CD4-positive, alpha-beta memory T cell (primary cell): ENCODE data around the gene APOL3. TPM values are rescaled to one million over a fixed set of nuclear protein-coding genes. Genes with fewer than 3 reads are reported as not detected.
"Not testable (repeated sequence)": the region's sequence is repeated elsewhere in the genome, so short reads cannot be mapped to it uniquely, and the experiment has no call there.

Experiments used
- CTCF ChIA-PET: fragments of 350-600 bp; sonication (Branson Sonifier 250); formaldehyde crosslinking; loops from one replicate; lab custom pipeline; 2021; ENCODE audit warnings: inconsistent platforms; ENCODE audit not compliant: partially characterized antibody; lab: Charles Lee
- POLR2A ChIA-PET: fragments of 350-600 bp; sonication (Branson Sonifier 250); formaldehyde crosslinking; loops from one replicate; lab custom pipeline; 2021; ENCODE audit not compliant: partially characterized antibody; lab: Charles Lee
- DNase-seq, 5 donors: peaks; one replicate each; pipeline versions ENCODE4 v3.0.0 to v3.0.0-alpha.2; 2020 to 2022; ENCODE audit warnings: mixed read lengths in 1 of 5
- H3K27ac ChIP-seq: one replicate; pipeline ENCODE4 v1.7.0; 2013; ENCODE audit warnings: low read depth, low read length
- H3K27me3 ChIP-seq: 2 replicates; pipeline ENCODE4 v1.7.0; 2013; ENCODE audit warnings: mild to moderate bottlenecking, low read length, moderate library complexity; ENCODE audit not compliant: insufficient read depth
- H3K36me3 ChIP-seq: 2 replicates; pipeline ENCODE4 v1.7.0; 2013; ENCODE audit warnings: mild to moderate bottlenecking, low read length, moderate library complexity; ENCODE audit not compliant: insufficient read depth
- H3K4me1 ChIP-seq: 2 replicates; pipeline ENCODE4 v1.7.0; 2013; ENCODE audit warnings: mild to moderate bottlenecking, low read length, moderate library complexity; ENCODE audit not compliant: insufficient read depth
- H3K4me3 ChIP-seq, 2 donors: one replicate each; pipeline ENCODE4 v1.7.0; 2013; ENCODE audit warnings: low read length in 2 of 2, mild to moderate bottlenecking in 1 of 2
- H3K9me3 ChIP-seq, 2 donors: one replicate each; pipeline ENCODE4 v1.7.0; 2013; ENCODE audit warnings: low read length in 2 of 2, control low read depth in 1 of 2; ENCODE audit not compliant: control insufficient read depth in 1 of 2
- H3K27ac Mint-ChIP-seq, 7 donors: one replicate each; pipeline ENCODE4 v1.8.0; 2020 to 2021; ENCODE audit warnings: mixed read lengths in 7 of 7, mild to moderate bottlenecking in 6 of 7, inconsistent platforms in 3 of 7, moderate library complexity in 3 of 7
- H3K27me3 Mint-ChIP-seq, 2 donors: one replicate each; pipeline ENCODE4 v1.8.0; 2020 to 2021; ENCODE audit warnings: mixed read lengths in 2 of 2
- H3K36me3 Mint-ChIP-seq, 2 donors: one replicate each; pipeline ENCODE4 v1.8.0; 2020 to 2021; ENCODE audit warnings: mixed read lengths in 2 of 2, inconsistent platforms in 1 of 2, mild to moderate bottlenecking in 1 of 2
- H3K4me1 Mint-ChIP-seq, 4 donors: one replicate each; pipeline ENCODE4 v1.8.0; 2020 to 2021; ENCODE audit warnings: mixed read lengths in 4 of 4, mild to moderate bottlenecking in 1 of 4
- H3K4me3 Mint-ChIP-seq, 8 donors: one replicate each; pipeline ENCODE4 v1.8.0; 2020 to 2021; ENCODE audit warnings: mixed read lengths in 8 of 8, mild to moderate bottlenecking in 7 of 8, moderate library complexity in 6 of 8, inconsistent platforms in 3 of 8
- H3K9me3 Mint-ChIP-seq, 8 donors: one replicate each; pipeline ENCODE4 v1.8.0; 2020 to 2021; ENCODE audit warnings: mixed read lengths in 8 of 8, mild to moderate bottlenecking in 5 of 8, inconsistent platforms in 3 of 8, moderate library complexity in 1 of 8
- intact Hi-C: fragments of 100-400 bp; cut with micrococcal nuclease; formaldehyde crosslinking; loops from one replicate; pipeline ENCODE4 v1.15.1; 2023
- polyA plus RNA-seq, 2 donors: library from polyadenylated mRNA; unstranded; fragments of 300-500 nt; fragmentation: Illumina TruSeq; gene quantifications; one replicate each; pipeline ENCODE4 v1.2.3, GENCODE V29; 2021
- total RNA-seq, 2 experiments: library from RNA; stranded (reverse); gene quantifications; one replicate each; pipeline ENCODE4 v1.2.3, GENCODE V29; 2021

The APOL3 gene
- total and polyA plus RNA-seq, 4 experiments from 2014 or later: 47.4 to 229 (median 161) TPM

DNA sequence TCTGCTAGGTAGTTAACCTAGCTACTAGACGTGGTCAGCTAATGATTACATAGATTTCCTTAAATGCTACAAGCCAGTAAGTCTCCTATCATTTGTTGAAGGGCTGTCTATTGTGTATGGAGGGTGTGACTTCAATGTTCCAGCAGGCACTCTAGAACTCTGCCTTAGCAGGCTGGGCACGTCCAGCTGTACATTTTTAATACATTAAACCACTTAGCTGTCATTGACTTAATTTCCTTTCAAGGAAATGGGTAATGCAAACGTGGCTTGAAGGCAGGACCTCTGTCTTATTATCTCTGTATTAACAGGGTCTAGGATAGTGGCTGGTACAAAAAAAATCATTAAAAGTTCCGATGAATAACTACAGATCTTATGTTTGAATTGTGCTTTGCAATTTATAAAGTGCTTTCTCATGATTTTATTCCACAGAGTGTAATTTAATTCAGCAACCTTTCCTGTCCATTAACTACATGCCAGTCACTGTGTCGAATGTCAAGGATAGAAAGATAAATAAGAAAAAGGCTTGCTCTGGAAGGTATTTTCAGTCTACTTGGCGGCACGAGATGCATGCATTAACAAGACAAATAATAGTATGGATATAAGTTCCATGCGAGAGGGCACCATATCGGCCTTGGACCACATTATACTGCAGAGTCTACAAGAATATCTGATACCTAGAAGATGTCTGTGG lies 60.3 kb downstream of the APOL3 start:
- peaks cover 0 to 14% of the 10 kb centered on the region in 2 donors for H3K27me3 Mint-ChIP-seq
- Histone ChIP-seq H3K27me3 (peaks cover 6% of the 10 kb centered on the region), H3K4me1 (no peaks in the 10 kb centered on the region), H3K9me3 (no peaks in the 10 kb centered on the region), H3K4me3 (no peak overlapping the region), H3K36me3 (no peaks in the 10 kb centered on the region), H3K27ac (no peak overlapping the region)
- ChIA-PET POLR2A (no interaction called here), CTCF (interaction anchor here (0.9 kb wide), 1 partner anchor 10 kb away, joined by 3 read pairs; no protein-coding TSS in a partner anchor)
- no peak overlapping the region for H3K27ac Mint-ChIP-seq
- no peaks in the 10 kb centered on the region for H3K36me3 Mint-ChIP-seq
- intact Hi-C loops: no loop called here
- no peaks in the 10 kb centered on the region for H3K9me3 Mint-ChIP-seq
- H3K4me1 Mint-ChIP-seq: no peaks in the 10 kb centered on the region
- DNase-seq: no peak
- H3K4me3 Mint-ChIP-seq: no peak overlapping the region

DNA sequence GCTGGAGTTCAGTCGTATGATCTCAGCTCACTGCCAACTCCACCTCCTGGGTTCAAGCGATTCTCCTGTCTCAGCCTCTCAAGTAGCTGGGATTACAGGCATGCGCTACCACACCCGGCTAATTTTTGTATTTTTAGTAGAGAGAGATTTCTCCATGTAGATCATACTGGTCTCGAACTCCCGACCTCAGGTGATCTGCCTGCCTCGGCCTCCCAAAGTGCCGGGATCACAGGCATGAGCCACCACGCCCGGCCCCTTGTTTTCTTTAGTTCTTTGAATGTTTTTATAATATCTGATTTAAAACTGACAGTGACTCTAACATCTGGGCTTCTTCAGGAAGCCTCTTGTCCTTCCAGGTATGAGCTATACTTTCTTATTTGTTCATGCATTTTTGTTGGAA lies 61.0 kb downstream of the APOL3 start:
- H3K27ac ChIP-seq, H3K27ac Mint-ChIP-seq, intact Hi-C loops, POLR2A ChIA-PET, H3K27me3 ChIP-seq, H3K36me3 Mint-ChIP-seq, H3K4me1 ChIP-seq, H3K9me3 ChIP-seq, H3K9me3 Mint-ChIP-seq, H3K4me1 Mint-ChIP-seq, H3K4me3 ChIP-seq, DNase-seq, H3K36me3 ChIP-seq, H3K4me3 Mint-ChIP-seq: not testable (repeated sequence)
- H3K27me3 Mint-ChIP-seq: peaks cover 0 to 14% of the 10 kb centered on the region in 2 donors
- CTCF ChIA-PET: interaction anchor here (0.9 kb wide), 1 partner anchor 10 kb away, joined by 3 read pairs; no protein-coding TSS in a partner anchor

DNA sequence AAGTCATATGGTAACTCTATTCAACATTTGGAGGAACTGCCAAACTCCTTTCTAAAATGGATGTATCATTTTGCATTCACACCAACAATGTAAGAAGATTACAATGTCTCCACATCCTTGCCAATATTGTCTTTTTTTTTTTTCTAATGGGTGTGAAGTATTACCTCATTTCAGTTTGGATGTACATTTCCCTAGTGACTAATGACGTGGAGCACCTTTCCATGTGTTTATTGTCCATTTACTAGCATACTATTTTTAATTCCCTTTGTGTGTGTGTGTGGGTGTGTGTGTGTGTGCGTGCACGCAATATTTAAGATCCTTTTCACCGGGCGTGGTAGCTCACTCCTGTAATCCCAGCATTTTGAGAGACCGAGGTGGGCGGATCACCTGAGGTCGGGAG lies 62.7 kb downstream of the APOL3 start:
- peaks cover 0 to 13% of the 10 kb centered on the region in 2 donors for H3K27me3 Mint-ChIP-seq
- intact Hi-C loops: no loop called here
- no peaks in the 10 kb centered on the region for H3K9me3 Mint-ChIP-seq
- CTCF ChIA-PET: no interaction called here
- no peaks in the 10 kb centered on the region for H3K9me3 ChIP-seq
- no peak overlapping the region for H3K27ac ChIP-seq
- H3K4me3 ChIP-seq: no peak overlapping the region
- POLR2A ChIA-PET: no interaction called here
- H3K4me3 Mint-ChIP-seq: no peak overlapping the region
- no peaks in the 10 kb centered on the region for H3K4me1 ChIP-seq
- no peaks in the 10 kb centered on the region for H3K36me3 Mint-ChIP-seq
- H3K27ac Mint-ChIP-seq: no peak overlapping the region
- no peak for DNase-seq
- H3K36me3 ChIP-seq: no peaks in the 10 kb centered on the region
- H3K27me3 ChIP-seq: peaks cover 6% of the 10 kb centered on the region
- no peaks in the 10 kb centered on the region for H3K4me1 Mint-ChIP-seq

DNA sequence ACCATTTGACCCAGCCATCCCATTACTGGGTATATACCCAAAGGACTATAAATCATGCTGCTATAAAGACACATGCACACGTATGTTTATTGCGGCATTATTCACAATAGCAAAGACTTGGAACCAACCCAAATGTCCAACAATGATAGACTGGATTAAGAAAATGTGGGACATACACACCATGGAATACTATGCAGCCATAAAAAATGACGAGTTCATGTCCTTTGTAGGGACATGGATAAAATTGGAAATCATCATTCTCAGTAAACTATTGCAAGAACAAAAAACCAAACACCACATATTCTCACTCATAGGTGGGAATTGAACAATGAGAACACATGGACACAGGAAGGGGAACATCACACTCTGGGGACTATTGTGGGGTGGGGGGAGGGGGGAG lies 69.8 kb downstream of the APOL3 start:
- H3K9me3 Mint-ChIP-seq, POLR2A ChIA-PET, H3K36me3 ChIP-seq, H3K27ac ChIP-seq, CTCF ChIA-PET, H3K27ac Mint-ChIP-seq, H3K36me3 Mint-ChIP-seq, H3K4me3 Mint-ChIP-seq, H3K4me1 Mint-ChIP-seq, H3K4me3 ChIP-seq, H3K27me3 ChIP-seq, intact Hi-C loops, DNase-seq, H3K9me3 ChIP-seq, H3K27me3 Mint-ChIP-seq, H3K4me1 ChIP-seq: not testable (repeated sequence)

Other genes with a start within 250 kb of the APOL3 start
- 1 to 10 TPM in 1 of 2 experiments, under 1 TPM in 1; 0.99 to 1.0 TPM for gene RBFOX2, start 131.9 kb downstream of the APOL3 start, total RNA-seq
- 1 to 10 TPM in 1 of 2 donors, under 1 TPM in 1; 0.68 to 1.3 TPM for gene RBFOX2, start 131.9 kb downstream of the APOL3 start, polyA plus RNA-seq
- not detected for gene APOL4, start 41.1 kb upstream of the APOL3 start, total RNA-seq
- not detected for gene APOL4, start 41.1 kb upstream of the APOL3 start, polyA plus RNA-seq
- 100 to 1,000 TPM in 1 of 2 experiments, 10 to 100 TPM in 1; 96.4 to 103 TPM for gene APOL2, start 78.8 kb upstream of the APOL3 start, total RNA-seq
- gene APOL2, start 78.8 kb upstream of the APOL3 start, polyA plus RNA-seq: 10 to 100 TPM; 24.4 to 27.0 TPM
- gene APOL1, start 92.4 kb upstream of the APOL3 start, total RNA-seq: 10 to 100 TPM; 27.5 to 31.2 TPM
- gene APOL1, start 92.4 kb upstream of the APOL3 start, polyA plus RNA-seq: 10 to 100 TPM in 1 of 2 donors, 1 to 10 TPM in 1; 6.3 to 24.9 TPM
- gene MYH9, start 227.2 kb upstream of the APOL3 start, total RNA-seq: 100 to 1,000 TPM; 717 to 734 TPM
- 100 to 1,000 TPM in 1 of 2 donors, 10 to 100 TPM in 1; 17.3 to 476 TPM for gene MYH9, start 227.2 kb upstream of the APOL3 start, polyA plus RNA-seq